Ovary (tissue), 3 donors: Measurements from ENCODE around the gene KRT37.
"Not testable (repeated sequence)": the region's sequence is repeated elsewhere in the genome, so short reads cannot be mapped to it uniquely, and the experiment has no call there.

Experiments used
- EP300 ChIP-seq: sonication (generic); formaldehyde crosslinking; IDR thresholded peaks from one replicate; pipeline ENCODE4 v1.6.1; 2017; ENCODE audit warnings: antibody characterized with exemption
- TF ChIP-seq, protein P1 (sequence below), 3 donors: fragments of 450-650 bp in 2 of 3; fragments of 200-600 bp in 1 of 3; IDR thresholded peaks; one replicate each; pipeline versions ENCODE4 v1.5.1 to v1.8.0; 2016 to 2022; ENCODE audit warnings: antibody characterized with exemption in 3 of 3, mild to moderate bottlenecking in 1 of 3
- donor health status: DM: no; HTN: no; CAD: no.

DNA sequence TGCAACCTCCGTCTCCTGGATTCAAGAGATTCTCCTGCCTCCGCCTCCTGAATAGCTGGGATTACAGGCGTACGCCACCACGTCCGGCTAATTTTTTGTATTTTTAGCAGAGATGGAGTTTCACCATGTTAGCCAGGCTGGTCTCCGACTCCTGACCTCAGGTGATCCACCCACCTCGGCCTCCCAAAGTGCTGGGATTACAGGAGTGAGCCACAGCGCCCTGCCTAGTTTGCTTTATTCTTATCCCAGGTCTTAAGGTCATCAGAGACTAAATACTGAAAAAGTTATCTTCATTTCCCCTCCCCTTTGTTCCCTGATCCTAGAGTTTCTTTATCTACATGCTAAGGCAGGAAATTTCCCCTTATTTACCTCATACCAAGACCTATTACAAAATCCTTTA lies 6.0 kb upstream of the KRT37 start:
- TF ChIP-seq, protein P1, sequence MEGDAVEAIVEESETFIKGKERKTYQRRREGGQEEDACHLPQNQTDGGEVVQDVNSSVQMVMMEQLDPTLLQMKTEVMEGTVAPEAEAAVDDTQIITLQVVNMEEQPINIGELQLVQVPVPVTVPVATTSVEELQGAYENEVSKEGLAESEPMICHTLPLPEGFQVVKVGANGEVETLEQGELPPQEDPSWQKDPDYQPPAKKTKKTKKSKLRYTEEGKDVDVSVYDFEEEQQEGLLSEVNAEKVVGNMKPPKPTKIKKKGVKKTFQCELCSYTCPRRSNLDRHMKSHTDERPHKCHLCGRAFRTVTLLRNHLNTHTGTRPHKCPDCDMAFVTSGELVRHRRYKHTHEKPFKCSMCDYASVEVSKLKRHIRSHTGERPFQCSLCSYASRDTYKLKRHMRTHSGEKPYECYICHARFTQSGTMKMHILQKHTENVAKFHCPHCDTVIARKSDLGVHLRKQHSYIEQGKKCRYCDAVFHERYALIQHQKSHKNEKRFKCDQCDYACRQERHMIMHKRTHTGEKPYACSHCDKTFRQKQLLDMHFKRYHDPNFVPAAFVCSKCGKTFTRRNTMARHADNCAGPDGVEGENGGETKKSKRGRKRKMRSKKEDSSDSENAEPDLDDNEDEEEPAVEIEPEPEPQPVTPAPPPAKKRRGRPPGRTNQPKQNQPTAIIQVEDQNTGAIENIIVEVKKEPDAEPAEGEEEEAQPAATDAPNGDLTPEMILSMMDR (IDR thresholded peaks at IDR 0.05) = not testable (repeated sequence)
- TF ChIP-seq EP300 = not testable (repeated sequence)
